SK-N-SH (cell line): ENCODE results near the gene SQOR. TPM values are rescaled to one million over a fixed set of nuclear protein-coding genes. Genes with fewer than 3 reads are reported as not detected.

Source experiments
- CTCF ChIA-PET: fragments of 300-600, 350-600 bp; formaldehyde crosslinking; extraction: SDS; loops from one replicate; lab custom pipeline; 2021; lab: Yijun Ruan, JAX
- POLR2A ChIA-PET: fragments of 350-600 bp; sonication (Branson Sonifier 250); formaldehyde crosslinking; extraction: SDS; loops from one replicate; lab custom pipeline; 2020; ENCODE audit warnings: antibody characterized with exemption, inconsistent platforms; lab: Yijun Ruan, JAX
- DNase-seq: peaks from one replicate; pipeline ENCODE4 v3.0.0; 2012
- H2AFZ ChIP-seq: fragments of 200-600 bp; sonication (generic); 2 replicates; pipeline ENCODE4 v1.8.1; 2016; ENCODE audit warnings: antibody characterized with exemption, mild to moderate bottlenecking, low read depth
- H3F3A ChIP-seq: fragments of 200-600 bp; sonication (generic); replicated peaks from 2 replicates; pipeline ENCODE3; 2016; ENCODE audit warnings: antibody characterized with exemption, mild to moderate bottlenecking; ENCODE audit not compliant: insufficient read depth
- H3K27ac ChIP-seq, 2 experiments: fragments of 200-500 bp in 1 of 2; fragments of 200-600 bp in 1 of 2; sonication (Bioruptor generic) in 1 of 2; sonication (generic), shearing (Covaris generic) in 1 of 2; 2 replicates each; pipeline versions ENCODE4 v1.5.1 to v1.6.1; 2014 to 2016; ENCODE audit warnings: low read depth in 2 of 2, inconsistent platforms in 1 of 2, low read length in 1 of 2, mild to moderate bottlenecking in 1 of 2, mixed read lengths in 1 of 2
- H3K27me3 ChIP-seq: fragments of 200-600 bp; sonication (generic), shearing (Covaris generic); 2 replicates; pipeline ENCODE4 v1.6.1; 2016; ENCODE audit warnings: mixed run types; ENCODE audit not compliant: insufficient read depth
- H3K36me3 ChIP-seq, 2 experiments: fragments of 200-500 bp in 1 of 2; fragments of 200-600 bp in 1 of 2; sonication (Bioruptor generic) in 1 of 2; sonication (generic) in 1 of 2; replicated peaks in 1 of 2; 2 replicates each; pipeline versions ENCODE3 to v1.5.1; 2014 to 2016; ENCODE audit warnings: low read length in 1 of 2, mild to moderate bottlenecking in 1 of 2; ENCODE audit not compliant: insufficient read depth in 2 of 2, control insufficient read depth in 1 of 2
- H3K4me1 ChIP-seq, 2 experiments: fragments of 200-500 bp in 1 of 2; fragments of 200-600 bp in 1 of 2; sonication (Bioruptor generic) in 1 of 2; sonication (generic), shearing (Covaris generic) in 1 of 2; 2 replicates each; pipeline versions ENCODE4 v1.5.1 to v1.6.1; 2014 to 2016; ENCODE audit warnings: low read depth in 1 of 2, low read length in 1 of 2, mixed run types in 1 of 2; ENCODE audit not compliant: insufficient read depth in 2 of 2, control insufficient read depth in 1 of 2
- H3K4me2 ChIP-seq: fragments of 200-600 bp; sonication (generic), shearing (Covaris generic); 2 replicates; pipeline ENCODE4 v1.6.1; 2017; ENCODE audit warnings: mixed run types
- H3K4me3 ChIP-seq, 2 experiments: fragments of 200-500 bp in 1 of 2; fragments of 200-600 bp in 1 of 2; sonication (Bioruptor generic) in 1 of 2; sonication (generic), shearing (Covaris generic) in 1 of 2; 2 replicates each; pipeline versions ENCODE4 v1.5.1 to v1.8.1; 2014 to 2016; ENCODE audit warnings: low read depth in 2 of 2, inconsistent platforms in 1 of 2, low read length in 1 of 2, mild to moderate bottlenecking in 1 of 2, mixed read lengths in 1 of 2, moderate library complexity in 1 of 2
- H3K79me2 ChIP-seq: fragments of 200-600 bp; sonication (generic); 2 replicates; pipeline ENCODE4 v1.8.1; 2017; ENCODE audit warnings: mild to moderate bottlenecking; ENCODE audit not compliant: insufficient read depth
- H3K9ac ChIP-seq: fragments of 200-600 bp; sonication (generic); 2 replicates; pipeline ENCODE4 v1.6.1; 2017; ENCODE audit warnings: mixed run types
- H3K9me2 ChIP-seq: fragments of 200-600 bp; sonication (generic); 2 replicates; pipeline ENCODE4 v1.6.1; 2017; ENCODE audit warnings: mixed run types
- H3K9me3 ChIP-seq: fragments of 200-600 bp; sonication (generic); 2 replicates; pipeline ENCODE4 v1.6.1; 2017; ENCODE audit warnings: mixed run types, mild to moderate bottlenecking, moderate library complexity
- H4K20me1 ChIP-seq: fragments of 200-600 bp; sonication (generic); 2 replicates; pipeline ENCODE4 v1.6.1; 2017; ENCODE audit warnings: mild to moderate bottlenecking, mixed run types; ENCODE audit not compliant: insufficient read depth
- FOSL2 ChIP-seq: IDR thresholded peaks from 2 replicates; pipeline ENCODE4 v1.4.0; 2012; ENCODE audit warnings: low read depth, mild to moderate bottlenecking, moderate library complexity, borderline replicate concordance
- MEF2A ChIP-seq: IDR thresholded peaks from 2 replicates; pipeline ENCODE4 v1.4.0; 2012; ENCODE audit warnings: low read depth, borderline replicate concordance
- NFIC ChIP-seq: IDR thresholded peaks from 2 replicates; pipeline ENCODE4 v1.4.0; 2012; ENCODE audit warnings: borderline replicate concordance
- RCOR1 ChIP-seq: fragments of 150-350 bp; IDR thresholded peaks from 2 replicates; pipeline ENCODE4 v1.6.1; 2017; ENCODE audit warnings: antibody characterized with exemption, low read length
- RFX5 ChIP-seq: IDR thresholded peaks from 2 replicates; pipeline ENCODE4 v1.6.1; 2012; ENCODE audit warnings: mild to moderate bottlenecking, improper control_type of control experiment, low read length
- TCF12 ChIP-seq: IDR thresholded peaks from 2 replicates; pipeline ENCODE4 v1.4.0; 2012
- WGBS: methylation state at CpG from one replicate; pipeline ENCODE4 v1.1.6; 2017; ENCODE audit warnings: low lambda C conversion rate; 5-methylcytosine and 5-hydroxymethylcytosine counted together
- polyA plus RNA-seq, 3 experiments: library from polyadenylated mRNA; depleted of rRNA; stranded (reverse); fragments of >200 nt; gene quantifications; 2 replicates each; pipeline ENCODE4 v1.2.3, GENCODE V29; 2012
- TF ChIP-seq, protein P1 (sequence below): fragments of 150-350 bp; IDR thresholded peaks from 2 replicates; pipeline ENCODE4 v1.6.1; 2016; ENCODE audit warnings: mild to moderate bottlenecking, low read depth, low read length
- TF ChIP-seq, protein P2 (sequence below): IDR thresholded peaks from 2 replicates; pipeline ENCODE4 v1.4.0; 2012; ENCODE audit warnings: low read depth
- TF ChIP-seq, protein P3 (sequence below): fragments of 150-350 bp; IDR thresholded peaks from 2 replicates; pipeline ENCODE4 v1.6.1; 2017; ENCODE audit warnings: antibody characterized with exemption, low read length, low read depth, borderline replicate concordance
- TF ChIP-seq, protein P4 (sequence below): IDR thresholded peaks from 2 replicates; pipeline ENCODE4 v1.6.1; 2012; ENCODE audit warnings: mild to moderate bottlenecking, low read depth, low read length, moderate library complexity
- TF ChIP-seq, protein P5 (sequence below): fragments of 200-600 bp; sonication (generic); IDR thresholded peaks from 2 replicates; pipeline ENCODE4 v1.6.1; 2017; ENCODE audit warnings: antibody characterized with exemption, mild to moderate bottlenecking, moderate library complexity
- TF ChIP-seq, protein P6 (sequence below): IDR thresholded peaks from 2 replicates; pipeline ENCODE4 v1.4.0; 2012; ENCODE audit warnings: low read depth, borderline replicate concordance

The SQOR gene
- polyA plus RNA-seq, 1 of the 3 experiments (the other 2 are of a cell fraction), result 7.8 TPM

DNA sequence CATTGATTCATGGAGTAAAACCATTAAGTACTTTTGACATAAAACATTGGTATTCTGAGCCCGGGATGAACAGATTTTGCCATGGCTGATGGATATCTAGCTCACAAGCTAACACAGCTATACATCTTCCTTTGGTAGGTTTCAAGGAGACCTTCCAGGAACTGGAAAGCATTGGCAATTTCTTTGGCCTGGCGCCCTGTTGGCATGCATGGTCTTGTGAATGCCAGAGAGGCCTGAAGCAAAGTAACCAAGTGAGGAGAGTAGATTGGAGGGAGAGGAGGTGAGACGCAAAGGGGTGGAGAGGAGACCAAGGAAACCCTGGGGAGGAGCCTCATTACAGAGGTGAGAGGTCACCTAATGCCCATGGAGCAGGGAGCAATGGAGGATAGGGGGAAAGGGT is 67.2 kb downstream of the SQOR start:
- Histone ChIP-seq H3K4me1 (no peaks in the 10 kb centered on the region), H3K27ac (no peak overlapping the region)
- 44% methylated on average over 3 of the region's 3 CpGs for WGBS
- no peak for DNase-seq
- CTCF ChIA-PET, result interaction anchor here (1.8 to 5.2 kb wide), 2 partner anchors 13 to 90 kb away, joined by 7 to 153 read pairs; no protein-coding TSS in a partner anchor
- TF ChIP-seq FOSL2, result no peak
- TF ChIP-seq, protein P1, sequence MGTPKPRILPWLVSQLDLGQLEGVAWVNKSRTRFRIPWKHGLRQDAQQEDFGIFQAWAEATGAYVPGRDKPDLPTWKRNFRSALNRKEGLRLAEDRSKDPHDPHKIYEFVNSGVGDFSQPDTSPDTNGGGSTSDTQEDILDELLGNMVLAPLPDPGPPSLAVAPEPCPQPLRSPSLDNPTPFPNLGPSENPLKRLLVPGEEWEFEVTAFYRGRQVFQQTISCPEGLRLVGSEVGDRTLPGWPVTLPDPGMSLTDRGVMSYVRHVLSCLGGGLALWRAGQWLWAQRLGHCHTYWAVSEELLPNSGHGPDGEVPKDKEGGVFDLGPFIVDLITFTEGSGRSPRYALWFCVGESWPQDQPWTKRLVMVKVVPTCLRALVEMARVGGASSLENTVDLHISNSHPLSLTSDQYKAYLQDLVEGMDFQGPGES, result no peak
- TF ChIP-seq, protein P2, sequence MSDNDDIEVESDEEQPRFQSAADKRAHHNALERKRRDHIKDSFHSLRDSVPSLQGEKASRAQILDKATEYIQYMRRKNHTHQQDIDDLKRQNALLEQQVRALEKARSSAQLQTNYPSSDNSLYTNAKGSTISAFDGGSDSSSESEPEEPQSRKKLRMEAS, result no peak
- TF ChIP-seq RFX5, result no peak
- TF ChIP-seq MEF2A, result no peak
- TF ChIP-seq, protein P3, sequence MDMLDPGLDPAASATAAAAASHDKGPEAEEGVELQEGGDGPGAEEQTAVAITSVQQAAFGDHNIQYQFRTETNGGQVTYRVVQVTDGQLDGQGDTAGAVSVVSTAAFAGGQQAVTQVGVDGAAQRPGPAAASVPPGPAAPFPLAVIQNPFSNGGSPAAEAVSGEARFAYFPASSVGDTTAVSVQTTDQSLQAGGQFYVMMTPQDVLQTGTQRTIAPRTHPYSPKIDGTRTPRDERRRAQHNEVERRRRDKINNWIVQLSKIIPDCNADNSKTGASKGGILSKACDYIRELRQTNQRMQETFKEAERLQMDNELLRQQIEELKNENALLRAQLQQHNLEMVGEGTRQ, result no peak
- TF ChIP-seq, protein P4, sequence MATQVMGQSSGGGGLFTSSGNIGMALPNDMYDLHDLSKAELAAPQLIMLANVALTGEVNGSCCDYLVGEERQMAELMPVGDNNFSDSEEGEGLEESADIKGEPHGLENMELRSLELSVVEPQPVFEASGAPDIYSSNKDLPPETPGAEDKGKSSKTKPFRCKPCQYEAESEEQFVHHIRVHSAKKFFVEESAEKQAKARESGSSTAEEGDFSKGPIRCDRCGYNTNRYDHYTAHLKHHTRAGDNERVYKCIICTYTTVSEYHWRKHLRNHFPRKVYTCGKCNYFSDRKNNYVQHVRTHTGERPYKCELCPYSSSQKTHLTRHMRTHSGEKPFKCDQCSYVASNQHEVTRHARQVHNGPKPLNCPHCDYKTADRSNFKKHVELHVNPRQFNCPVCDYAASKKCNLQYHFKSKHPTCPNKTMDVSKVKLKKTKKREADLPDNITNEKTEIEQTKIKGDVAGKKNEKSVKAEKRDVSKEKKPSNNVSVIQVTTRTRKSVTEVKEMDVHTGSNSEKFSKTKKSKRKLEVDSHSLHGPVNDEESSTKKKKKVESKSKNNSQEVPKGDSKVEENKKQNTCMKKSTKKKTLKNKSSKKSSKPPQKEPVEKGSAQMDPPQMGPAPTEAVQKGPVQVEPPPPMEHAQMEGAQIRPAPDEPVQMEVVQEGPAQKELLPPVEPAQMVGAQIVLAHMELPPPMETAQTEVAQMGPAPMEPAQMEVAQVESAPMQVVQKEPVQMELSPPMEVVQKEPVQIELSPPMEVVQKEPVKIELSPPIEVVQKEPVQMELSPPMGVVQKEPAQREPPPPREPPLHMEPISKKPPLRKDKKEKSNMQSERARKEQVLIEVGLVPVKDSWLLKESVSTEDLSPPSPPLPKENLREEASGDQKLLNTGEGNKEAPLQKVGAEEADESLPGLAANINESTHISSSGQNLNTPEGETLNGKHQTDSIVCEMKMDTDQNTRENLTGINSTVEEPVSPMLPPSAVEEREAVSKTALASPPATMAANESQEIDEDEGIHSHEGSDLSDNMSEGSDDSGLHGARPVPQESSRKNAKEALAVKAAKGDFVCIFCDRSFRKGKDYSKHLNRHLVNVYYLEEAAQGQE, result no peak
- TF ChIP-seq RCOR1, result no peak
- no peak for TF ChIP-seq TCF12
- no peak for TF ChIP-seq NFIC
- TF ChIP-seq, protein P5, sequence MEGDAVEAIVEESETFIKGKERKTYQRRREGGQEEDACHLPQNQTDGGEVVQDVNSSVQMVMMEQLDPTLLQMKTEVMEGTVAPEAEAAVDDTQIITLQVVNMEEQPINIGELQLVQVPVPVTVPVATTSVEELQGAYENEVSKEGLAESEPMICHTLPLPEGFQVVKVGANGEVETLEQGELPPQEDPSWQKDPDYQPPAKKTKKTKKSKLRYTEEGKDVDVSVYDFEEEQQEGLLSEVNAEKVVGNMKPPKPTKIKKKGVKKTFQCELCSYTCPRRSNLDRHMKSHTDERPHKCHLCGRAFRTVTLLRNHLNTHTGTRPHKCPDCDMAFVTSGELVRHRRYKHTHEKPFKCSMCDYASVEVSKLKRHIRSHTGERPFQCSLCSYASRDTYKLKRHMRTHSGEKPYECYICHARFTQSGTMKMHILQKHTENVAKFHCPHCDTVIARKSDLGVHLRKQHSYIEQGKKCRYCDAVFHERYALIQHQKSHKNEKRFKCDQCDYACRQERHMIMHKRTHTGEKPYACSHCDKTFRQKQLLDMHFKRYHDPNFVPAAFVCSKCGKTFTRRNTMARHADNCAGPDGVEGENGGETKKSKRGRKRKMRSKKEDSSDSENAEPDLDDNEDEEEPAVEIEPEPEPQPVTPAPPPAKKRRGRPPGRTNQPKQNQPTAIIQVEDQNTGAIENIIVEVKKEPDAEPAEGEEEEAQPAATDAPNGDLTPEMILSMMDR, result no peak
- TF ChIP-seq, protein P6, sequence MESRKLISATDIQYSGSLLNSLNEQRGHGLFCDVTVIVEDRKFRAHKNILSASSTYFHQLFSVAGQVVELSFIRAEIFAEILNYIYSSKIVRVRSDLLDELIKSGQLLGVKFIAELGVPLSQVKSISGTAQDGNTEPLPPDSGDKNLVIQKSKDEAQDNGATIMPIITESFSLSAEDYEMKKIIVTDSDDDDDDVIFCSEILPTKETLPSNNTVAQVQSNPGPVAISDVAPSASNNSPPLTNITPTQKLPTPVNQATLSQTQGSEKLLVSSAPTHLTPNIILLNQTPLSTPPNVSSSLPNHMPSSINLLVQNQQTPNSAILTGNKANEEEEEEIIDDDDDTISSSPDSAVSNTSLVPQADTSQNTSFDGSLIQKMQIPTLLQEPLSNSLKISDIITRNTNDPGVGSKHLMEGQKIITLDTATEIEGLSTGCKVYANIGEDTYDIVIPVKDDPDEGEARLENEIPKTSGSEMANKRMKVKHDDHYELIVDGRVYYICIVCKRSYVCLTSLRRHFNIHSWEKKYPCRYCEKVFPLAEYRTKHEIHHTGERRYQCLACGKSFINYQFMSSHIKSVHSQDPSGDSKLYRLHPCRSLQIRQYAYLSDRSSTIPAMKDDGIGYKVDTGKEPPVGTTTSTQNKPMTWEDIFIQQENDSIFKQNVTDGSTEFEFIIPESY, result no peak
- TF ChIP-seq, all 33 proteins: peak for 0
- Histone ChIP-seq H2AFZ (no peak overlapping the region), H3K79me2 (no peaks in the 10 kb centered on the region), H3K4me2 (no peak overlapping the region), H3K9me2 (no peaks in the 10 kb centered on the region), H4K20me1 (no peaks in the 10 kb centered on the region), H3K9ac (no peak overlapping the region), H3F3A (no peaks in the 10 kb centered on the region), H3K36me3 (no peaks in the 10 kb centered on the region), H3K4me3 (no peak overlapping the region), H3K27me3 (no peaks in the 10 kb centered on the region), H3K9me3 (no peaks in the 10 kb centered on the region)
- POLR2A ChIA-PET, result no interaction called here
